HG02943 (cell line): ENCODE measurements around the gene INPP5D.
A peak's percentile ranks its signal among the peaks of the same experiment; 100 is the strongest.
"Not testable (repeated sequence)": the region's sequence is repeated elsewhere in the genome, so short reads cannot be mapped to it uniquely, and the experiment has no call there.

Experiments
- ATAC-seq: cut with Tn5 transposase; IDR thresholded peaks from one replicate; pipeline ENCODE4 v1.9.1; 2021; ENCODE audit warnings: mild to moderate bottlenecking, low read depth, moderate library complexity; ENCODE audit not compliant: unreplicated experiment

Gene INPP5D

DNA sequence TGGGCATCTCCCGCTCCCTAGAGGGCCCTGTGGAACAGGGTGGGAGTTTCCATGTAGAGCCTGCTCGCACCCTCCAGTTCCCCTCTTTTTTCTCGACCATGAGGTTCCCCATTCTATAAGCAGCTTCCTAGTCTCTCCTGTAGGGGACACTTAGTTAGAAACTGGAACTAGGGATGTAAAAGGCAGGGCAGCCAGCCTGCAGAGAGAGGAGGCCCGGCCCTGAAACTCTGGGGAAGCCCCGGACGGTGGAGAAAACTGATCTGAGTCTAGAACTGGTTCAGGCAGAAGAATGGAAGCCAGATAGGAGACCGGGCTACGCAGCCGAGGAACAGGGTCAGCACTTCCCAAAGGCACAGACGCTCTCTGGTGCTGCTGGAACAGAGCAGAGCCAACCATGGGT is 139.7 kb downstream of the INPP5D start:
- no peak for ATAC-seq

DNA sequence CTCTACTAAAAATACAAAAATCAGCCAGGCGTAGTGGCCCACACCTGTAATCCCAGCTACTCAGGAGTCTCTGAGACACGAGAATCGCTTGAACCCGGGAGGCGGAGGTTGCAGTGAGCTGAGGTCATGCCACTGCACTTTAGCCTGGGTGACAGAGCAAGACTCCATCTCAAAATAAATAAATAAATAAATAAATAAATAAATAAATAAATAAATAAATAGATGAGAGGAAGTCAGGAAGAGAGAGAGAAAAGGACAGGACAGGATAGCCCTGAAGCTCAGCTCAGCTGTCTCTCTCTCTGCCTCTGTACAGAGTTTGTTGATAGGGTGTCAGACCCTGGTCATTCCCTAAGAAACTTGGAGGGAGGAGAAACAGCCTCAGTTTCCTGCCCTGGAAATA is 140.6 kb downstream of the INPP5D start:
- ATAC-seq = not testable (repeated sequence)

DNA sequence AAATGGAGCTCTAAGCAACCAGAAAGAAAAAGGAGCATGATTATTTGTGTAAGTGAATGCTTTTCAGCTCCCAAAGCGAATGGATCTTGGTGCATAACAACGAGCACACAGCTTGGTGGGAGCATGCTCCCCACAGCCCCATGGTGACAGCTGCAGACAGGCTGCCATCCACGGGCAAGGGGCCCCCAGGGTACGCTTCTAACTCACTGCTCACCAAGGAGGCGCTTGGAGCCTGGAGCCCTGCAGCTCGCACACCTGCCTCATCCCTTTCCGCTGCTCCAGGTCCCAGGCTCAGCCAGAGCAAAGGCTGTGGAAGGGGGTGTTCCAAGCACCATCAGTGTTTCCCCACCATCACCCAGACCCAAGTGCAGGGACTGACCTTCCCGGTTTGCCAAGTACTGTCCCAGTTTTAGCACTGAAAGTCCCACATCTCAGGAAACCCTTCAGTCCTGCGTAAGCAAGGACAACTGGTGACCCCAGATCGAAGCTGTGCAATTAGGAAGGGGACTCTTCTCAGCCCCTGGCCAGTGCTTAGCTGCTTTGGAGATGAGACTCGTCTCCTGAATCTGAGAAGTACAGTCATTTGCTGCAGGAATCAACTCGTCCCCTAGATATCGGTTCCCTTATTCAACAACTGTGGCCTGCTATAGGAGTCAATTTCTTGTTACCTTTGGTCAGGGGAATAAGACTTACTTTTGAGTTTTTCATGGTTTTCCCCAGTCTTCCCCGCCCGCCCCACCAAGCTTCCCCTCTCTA is 141.3 kb downstream of the INPP5D start:
- no peak for ATAC-seq

DNA sequence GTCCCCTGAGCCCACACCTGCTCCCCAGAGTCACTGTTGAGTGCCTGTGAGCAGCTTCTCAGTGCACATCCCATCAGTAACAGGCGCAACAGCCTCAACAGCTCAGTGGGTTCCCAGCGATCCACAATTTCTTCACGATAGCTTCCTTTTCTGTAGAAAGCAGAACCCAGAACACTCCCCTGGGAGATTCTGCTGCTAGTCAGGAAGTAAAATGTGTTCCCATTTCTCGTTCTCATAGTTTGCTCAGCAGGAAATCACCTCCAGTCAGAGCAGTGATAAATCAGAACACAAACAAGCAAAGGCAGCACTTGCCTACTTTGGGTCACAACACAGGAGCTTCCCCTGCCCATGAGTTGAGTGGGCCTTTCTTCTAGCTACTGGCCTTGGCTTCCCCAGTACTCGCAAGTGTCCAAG is 142.4 kb downstream of the INPP5D start:
- ATAC-seq = no peak

DNA sequence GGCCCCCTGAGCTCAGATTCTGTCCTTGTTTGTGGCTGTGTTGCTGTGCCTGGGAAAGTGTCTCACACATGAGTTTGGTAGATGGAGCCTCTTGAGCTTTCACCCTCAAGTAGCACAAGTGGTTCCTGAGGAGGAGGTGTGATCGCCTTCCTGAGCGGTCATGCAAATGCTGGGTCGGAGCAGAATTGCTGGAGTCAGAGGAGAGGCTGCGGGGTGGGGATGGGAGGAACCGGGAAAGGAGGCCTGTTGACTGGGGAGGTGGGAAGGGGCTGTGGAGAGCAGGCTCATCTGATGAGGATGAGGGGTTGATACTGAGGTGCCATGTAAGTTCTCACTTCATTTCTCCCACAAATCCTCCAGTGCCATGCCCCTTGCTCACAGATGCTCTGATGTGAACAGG is 142.9 kb downstream of the INPP5D start:
- no peak for ATAC-seq

DNA sequence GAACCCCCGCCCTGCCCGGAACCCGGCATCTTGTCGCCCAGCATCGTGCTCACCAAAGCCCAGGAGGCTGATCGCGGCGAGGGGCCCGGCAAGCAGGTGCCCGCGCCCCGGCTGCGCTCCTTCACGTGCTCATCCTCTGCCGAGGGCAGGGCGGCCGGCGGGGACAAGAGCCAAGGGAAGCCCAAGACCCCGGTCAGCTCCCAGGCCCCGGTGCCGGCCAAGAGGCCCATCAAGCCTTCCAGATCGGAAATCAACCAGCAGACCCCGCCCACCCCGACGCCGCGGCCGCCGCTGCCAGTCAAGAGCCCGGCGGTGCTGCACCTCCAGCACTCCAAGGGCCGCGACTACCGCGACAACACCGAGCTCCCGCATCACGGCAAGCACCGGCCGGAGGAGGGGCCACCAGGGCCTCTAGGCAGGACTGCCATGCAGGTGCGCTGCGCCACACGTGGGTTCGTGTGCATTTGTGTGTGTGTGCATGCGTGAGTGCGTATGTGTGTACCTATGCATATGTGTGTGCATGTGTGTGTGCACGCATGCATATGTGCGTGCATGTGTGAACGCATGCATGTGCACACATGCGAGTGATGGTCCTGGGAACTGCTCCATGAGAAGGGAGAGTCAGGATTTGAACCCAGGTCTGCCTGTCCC is 144.3 kb downstream of the INPP5D start:
- no peak for ATAC-seq

DNA sequence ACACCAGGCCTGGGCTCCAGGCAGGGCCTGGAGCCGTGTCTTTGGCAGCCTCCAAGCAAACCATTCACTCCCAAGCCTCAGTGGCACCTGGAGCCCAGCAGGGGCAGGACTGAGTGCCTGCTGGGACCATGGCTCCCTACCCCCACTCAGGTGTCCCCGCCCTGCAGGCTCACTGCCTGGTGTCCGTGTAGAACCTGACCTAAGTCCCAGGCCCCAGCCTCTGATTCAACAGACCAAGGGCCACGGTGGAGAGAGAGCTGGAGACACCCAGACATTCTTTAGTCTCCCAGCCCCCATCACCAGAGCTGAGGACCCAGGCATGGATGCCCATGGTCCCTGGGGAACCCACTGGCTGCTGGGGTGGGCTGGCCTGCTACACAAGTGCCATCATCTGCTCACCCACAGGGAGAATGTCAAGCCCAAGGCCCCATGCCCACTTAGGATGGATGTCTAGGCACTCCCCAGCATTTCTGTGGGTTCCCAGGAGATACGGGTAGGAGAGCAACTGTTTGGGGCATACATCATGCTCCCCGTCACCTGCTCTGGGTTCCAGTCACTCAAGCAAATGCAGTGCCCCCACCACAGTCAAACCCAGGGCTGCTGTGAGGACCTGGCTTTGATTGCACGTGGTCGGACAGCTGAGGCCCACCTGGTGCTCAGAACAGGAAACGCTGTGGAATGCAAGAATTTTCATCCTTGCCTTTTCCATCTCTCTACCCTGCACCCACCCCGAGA is 148.4 kb downstream of the INPP5D start:
- ATAC-seq = no peak

DNA sequence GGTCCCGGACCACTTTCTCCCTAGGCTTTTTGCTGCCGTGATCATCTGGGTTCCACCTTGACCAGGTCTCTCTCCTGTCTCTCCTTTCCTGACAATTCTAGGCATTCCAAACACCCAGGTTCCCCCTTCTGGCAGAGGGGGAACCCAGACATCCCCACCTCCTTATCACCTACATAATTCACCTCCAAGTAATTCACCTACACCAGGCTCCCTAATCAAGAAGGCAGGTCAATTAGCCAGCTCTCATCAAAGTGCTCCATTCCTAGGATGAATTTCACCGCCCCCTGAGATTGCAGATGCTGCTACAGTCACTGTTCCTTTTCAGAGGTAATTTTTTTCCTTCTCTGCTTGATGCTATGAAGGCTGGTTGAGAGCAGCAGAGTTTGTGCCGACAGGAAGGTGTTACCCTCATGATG is 149.0 kb downstream of the INPP5D start:
- no peak for ATAC-seq

- no peak for ATAC-seq
Measured at GRCh38 chr2:233209533-233210171, 149.5 kb downstream of the INPP5D start.

GRCh38 chr2:233210281-233210680 is 150.1 kb downstream of the INPP5D start:
- ATAC-seq = no peak

GRCh38 chr2:233210843-233211547 is 150.9 kb downstream of the INPP5D start:
- ATAC-seq = no peak

DNA sequence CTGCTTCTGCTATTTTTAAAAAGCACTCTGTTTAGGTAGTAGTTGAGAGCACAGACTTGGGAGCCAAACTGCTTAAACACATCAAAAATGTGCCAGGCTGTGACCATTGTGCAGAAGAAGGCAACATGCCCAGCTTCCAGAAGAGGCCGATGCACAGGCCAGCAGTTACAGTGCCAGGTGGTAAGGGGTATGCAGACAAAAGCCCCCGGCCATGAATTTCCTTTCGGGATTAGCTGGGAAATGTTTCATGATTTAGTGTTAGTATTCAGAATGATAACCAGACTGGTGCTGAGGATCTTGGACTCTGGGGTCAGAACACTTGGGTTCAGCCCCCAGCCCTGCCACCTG is 151.4 kb downstream of the INPP5D start:
- no peak for ATAC-seq

- no peak for ATAC-seq
Measured at GRCh38 chr2:233213011-233213410, 152.9 kb downstream of the INPP5D start.

DNA sequence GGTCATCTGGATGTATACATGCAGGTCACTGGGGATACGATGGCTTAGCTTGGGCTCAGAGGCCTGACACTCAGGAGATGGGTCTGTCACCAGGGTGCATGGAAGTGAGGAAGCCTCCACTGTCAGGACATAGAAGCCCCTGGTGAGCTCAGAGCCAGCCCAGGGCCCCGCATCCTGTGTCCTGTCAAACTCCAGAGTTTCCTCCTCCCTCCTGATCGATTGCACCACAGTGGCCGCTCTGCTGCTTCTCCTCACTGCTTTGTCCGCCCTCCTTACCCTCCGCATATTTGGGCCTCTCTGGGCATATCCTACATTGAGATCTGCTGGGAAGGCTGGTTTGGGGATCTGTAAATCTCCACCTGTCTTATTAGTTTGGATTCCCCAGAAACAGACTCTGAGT is 153.8 kb downstream of the INPP5D start:
- ATAC-seq = no peak

DNA sequence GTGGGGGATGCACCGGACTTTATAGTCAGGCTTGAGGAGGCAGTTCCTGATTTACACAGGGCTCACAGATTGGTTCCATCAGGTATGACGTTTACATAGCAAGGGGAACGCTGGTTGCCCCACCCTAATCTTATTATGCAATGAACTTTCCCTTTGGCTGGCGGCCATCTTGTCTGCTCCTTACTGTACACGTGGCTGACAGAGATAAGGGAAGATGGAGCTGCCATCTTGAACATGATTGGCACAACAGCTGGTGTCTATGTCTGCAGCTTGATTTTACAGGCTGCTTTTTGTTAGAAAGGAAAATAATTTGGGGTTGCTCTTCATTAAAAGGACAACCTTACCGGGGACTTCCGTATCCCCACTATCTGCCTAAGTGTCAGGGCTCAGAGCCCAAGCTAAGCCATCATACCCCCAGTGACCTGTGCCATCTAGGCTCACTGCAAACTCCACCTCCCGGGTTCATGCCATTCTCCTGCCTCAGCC is 157.8 kb downstream of the INPP5D start:
- ATAC-seq = no peak

DNA sequence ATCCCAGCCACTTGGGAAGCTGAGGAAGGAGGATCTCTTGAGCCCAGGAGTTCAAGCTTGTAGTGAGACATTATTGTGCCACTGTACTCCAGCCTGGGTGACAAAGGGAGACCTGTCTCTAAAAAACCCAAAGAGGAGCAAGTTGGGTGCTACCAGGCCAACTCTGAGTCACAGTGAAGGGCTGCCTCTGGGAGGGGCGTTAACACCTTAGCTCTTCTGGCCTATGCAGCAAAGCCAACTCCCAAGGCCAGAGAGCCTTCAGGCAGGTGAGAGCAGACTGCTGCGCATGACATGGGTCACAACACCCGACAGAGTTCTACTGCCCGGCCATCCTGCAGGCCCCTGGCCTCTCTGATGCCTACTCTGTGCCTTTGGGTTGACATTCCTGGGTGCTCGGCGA is 158.7 kb downstream of the INPP5D start:
- no peak for ATAC-seq

DNA sequence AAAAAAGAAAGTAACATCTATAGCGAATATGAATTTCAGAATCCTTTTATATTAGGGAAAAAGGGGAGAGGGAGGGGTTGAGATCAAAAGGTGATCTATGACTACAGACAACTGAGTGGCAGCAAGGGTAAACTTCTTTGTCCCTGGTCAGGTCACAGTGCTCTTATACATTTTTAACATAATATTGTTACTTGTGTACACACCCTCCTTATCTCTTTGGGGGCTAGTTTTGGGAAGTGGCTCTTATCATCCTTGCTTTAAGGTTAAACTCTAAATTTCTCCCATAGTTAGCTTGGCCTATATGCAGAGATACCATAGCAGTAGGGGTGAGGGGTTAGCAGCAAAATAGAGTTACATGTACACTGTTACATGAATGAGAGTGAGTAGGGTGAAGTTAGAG is 159.7 kb downstream of the INPP5D start:
- no peak for ATAC-seq

GRCh38 chr2:233221378-233222063 is 161.4 kb downstream of the INPP5D start:
- no peak for ATAC-seq

DNA sequence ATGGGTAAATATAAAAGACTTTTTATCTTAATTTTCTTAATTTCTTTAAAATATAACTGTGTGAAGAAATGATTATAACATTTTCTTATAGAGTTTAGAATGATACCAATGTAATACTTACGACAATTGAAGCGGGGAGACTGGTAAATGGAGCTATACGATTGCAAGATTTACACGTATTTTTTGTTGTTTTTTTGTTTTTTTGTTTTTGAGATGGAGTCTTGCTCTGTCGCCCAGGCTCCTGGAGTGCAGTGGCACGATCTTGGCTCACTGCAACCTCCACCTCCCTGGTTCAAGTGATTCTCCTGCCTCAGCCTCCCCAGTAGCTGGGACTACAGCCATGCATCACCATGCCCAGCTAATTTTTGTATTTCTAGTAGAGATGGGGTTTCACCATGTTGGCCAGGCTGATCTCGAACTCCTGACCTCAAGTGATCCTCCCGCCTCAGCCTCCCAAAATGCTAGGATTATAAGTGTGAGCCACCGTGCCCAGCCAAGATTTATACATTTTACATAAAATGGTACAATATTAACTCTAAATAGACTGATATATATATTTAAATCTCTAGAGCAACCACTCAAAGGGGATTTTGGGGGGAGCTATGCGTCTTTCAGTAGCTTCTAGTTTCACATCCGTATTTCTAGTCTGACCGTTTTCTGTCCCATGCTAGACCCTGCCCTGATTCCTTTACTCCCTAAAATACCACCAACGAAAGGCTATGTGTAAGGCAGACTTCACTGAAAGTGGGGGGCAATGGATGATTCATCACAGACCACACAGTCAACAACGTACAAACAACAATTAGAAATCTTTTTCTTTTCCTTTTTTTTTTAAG is 163.1 kb downstream of the INPP5D start:
- peak; percentile 54 for ATAC-seq
